Activated CD4-positive, alpha-beta T cell treated with anti-CD3 and anti-CD28 coated beads, Interleukin-10, Interleukin-2, amounts not matched to agents 100 ng/mL and 50 ng/mL, durations not matched to agents 16 hours and 8 hours (primary cell): ENCODE data around the gene TBL3.
"Not testable (repeated sequence)": the region's sequence is repeated elsewhere in the genome, so short reads cannot be mapped to it uniquely, and the experiment has no call there.

Experiments used
- DNase-seq: peaks from one replicate; pipeline ENCODE4 v3.0.0-alpha.2; 2020

The TBL3 gene

DNA sequence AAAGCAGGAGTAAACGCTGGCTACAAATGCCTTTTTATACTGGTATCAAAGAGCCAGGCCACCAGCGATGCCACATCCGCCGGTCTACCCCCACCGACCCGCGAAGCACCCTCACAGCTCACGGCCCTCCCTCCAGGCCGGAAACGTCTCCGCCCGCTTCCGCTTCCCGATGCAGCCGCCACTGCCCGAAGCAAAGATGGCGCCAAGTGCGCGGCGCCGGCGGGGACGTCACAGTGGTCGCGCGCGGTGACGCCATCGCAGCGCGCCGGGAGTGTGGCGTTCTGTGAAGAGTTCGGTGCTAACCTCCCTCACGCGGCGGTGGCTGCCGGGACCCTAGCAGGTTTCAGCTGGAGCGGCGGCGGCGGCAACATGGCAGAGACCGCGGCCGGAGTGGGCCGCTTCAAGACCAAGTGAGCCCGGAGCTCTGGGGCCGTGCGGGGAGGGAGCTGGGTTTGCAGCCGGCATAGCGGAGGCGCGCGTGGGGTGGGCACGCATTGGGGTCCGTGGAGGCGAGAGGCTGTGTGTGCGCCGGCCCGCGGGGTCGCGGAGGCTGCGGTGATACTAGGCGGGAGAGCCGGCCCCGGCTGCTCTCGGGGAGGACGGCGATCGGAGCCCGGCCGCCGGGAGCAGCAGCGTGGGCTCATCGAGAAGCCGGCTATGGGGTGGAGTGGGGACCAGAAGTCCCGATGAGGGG lies at the start of gene TBL3:
TBL3 (plus strand) TSS at position 258 of the 694 bp plus-strand sequence; CDS start at position 370, 112 bp downstream.
- peak; percentile 97 for DNase-seq

DNA sequence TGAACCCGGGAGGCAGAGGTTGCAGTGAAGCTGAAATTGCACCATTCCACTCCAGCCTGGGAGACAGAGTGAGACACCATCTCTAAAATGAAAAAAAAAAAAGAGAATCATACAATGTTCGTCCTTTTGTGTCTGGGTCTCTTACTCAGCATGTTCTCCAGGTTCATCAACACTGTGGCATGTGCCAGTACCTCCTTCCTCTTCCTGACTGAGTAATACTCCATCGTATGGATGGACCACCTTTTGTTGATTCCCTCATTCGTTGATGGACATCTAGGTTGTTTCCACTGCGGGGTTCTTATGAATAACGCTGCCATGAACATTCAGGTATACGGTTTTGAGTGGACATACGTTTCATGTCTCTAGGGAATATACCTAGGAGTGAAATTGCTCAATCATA lies 49.5 kb upstream of the TBL3 start:
- DNase-seq: no peak

DNA sequence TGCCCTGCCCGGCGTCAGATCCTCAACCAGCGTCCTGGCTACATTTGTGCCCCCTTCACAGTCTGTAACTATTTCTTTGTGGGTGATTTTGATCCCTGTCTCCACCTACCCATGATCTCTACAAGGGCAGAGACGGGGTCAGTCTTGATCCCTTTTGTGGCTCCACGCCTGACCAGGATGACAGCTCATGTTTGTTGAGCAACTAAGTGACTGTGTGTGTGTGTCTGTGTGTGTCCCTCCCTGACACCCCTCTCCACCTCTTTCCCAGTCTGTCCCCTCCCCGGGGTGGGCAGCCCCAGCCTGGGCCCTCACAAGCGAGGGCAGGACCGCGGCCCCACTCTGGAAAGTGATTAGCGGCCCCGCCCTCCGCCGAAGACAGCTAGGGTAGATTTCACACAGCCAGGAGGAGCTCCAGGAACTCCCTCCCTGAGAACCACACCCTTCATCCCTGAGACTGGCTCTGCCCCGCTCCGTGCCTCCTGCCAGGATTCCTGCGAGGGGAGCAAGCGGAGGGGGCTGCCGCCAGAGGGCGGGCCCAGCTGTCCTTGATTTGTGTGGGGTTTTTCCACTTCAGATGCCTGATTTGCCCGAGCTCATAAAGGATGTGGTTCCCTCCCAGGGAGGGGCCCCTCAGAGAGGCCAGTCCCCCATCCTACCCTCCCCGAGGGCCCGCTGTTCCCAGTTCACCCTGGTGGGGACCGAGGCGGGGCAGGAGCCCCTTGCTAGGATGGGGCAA lies 48.4 kb upstream of the TBL3 start:
- no peak for DNase-seq

DNA sequence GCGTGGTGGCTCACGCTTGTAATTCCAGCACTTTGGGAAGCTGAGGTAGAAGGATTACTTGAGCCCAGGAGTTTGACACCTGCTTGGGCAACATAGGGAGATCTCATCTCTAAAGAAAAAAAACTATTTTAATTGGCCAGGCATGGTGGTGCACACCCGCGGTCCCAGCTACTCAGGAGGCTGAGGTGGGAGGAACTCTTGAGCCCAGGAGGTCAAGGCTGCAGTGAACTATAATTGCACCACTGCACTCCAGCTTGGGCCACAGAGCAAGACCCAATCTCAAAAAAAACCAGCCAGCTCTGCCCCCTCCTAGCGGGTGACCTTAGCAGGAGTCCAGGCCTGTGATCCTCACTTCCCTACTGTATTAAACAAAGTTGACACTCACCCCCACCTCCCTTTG lies 47.8 kb upstream of the TBL3 start:
- no peak for DNase-seq

DNA sequence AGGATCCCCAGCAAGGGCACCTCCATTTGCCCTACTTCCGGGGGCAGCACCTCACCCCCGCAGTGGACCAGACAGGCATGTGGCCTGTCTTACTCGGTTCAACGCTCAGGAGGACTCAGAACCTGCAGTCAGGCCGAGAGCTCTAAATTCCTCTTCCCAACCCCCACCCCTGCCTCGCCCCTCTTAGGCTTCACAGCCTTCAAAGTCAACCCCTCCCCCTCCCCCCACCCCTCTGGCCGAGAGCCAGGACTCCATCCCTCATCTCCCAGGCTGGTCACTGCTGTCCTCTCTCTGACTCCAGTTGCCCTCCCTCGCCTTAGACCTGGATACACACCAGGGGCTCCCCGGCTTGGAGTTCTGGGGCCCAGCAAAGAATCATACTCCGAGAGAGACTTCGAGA lies 45.6 kb upstream of the TBL3 start:
- DNase-seq: no peak

DNA sequence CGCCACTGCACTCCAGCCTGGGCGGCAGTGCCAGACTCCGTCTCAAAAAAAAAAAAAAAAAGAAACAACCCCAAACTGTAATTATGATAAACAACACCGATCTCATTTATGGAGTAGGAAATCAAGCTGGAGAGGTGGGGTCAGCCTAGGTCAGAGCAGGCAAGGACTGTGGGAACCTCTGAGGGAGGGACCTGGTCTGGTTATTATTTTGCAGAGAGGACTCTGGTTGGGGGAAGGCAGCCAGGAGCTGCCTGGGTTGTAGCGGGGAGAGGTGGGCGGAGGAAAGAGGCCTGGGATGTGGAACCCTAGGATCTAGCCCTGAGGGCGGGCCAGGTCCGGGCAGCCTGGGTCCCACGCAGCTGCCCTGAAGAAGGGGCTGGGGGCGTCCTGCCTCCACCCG lies 42.7 kb upstream of the TBL3 start:
- no peak for DNase-seq

DNA sequence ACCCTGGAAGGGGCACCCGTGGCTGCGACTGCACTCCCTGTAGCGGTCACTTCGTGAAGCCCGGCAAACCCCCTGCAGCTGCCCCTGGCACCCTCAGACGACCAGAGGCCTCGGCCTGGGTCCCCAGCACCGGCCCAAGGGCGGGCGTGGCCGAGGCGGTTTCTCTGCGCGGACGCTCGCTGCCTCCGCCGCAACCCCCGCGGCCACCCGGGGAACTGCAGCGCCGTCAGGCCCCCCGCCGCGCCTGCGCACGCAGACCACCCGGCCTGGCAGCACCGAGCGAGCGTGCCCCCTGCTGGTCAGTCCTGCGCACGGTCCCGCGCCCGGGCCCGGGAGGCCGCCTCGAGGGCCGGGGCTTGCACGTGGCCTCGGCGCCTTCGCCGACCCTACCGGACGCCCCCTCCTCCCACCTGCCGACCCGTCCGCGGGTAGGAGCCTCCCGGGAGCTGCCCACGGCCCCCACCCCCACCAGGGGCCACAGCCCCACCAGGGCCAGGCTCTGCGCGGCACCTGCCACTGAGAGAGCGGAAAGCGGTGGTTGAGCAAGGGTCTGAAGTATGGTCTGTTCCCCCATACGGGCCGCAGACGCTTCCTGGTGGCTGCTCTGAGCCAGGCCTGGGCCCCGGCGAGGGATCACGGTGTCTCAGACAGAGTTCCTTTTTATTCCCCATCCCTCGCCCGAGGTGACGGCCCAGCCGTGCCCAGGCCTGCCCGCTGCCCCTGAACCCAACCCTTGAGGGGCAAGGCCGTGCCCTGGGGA lies 42.1 kb upstream of the TBL3 start:
- DNase-seq: peak; percentile 94

DNA sequence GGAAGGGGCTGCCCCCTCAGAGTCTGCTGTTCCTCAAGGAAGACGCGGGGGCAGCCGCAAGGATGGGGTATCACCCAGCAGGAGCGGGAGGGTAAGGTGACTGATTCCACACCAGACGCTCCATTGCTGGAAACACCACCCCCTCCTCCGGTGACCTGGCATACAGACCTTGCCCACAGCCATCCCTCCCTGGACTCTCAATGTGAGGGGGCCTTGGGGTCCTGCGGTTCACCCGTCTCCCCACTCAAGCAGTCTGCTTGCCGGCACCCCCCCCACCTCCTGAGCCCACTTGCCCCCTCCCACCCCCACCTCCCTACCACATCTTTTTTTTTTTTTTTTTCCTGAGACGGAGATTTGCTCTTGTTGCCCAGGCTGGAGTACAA lies 41.5 kb upstream of the TBL3 start:
- DNase-seq: no peak

DNA sequence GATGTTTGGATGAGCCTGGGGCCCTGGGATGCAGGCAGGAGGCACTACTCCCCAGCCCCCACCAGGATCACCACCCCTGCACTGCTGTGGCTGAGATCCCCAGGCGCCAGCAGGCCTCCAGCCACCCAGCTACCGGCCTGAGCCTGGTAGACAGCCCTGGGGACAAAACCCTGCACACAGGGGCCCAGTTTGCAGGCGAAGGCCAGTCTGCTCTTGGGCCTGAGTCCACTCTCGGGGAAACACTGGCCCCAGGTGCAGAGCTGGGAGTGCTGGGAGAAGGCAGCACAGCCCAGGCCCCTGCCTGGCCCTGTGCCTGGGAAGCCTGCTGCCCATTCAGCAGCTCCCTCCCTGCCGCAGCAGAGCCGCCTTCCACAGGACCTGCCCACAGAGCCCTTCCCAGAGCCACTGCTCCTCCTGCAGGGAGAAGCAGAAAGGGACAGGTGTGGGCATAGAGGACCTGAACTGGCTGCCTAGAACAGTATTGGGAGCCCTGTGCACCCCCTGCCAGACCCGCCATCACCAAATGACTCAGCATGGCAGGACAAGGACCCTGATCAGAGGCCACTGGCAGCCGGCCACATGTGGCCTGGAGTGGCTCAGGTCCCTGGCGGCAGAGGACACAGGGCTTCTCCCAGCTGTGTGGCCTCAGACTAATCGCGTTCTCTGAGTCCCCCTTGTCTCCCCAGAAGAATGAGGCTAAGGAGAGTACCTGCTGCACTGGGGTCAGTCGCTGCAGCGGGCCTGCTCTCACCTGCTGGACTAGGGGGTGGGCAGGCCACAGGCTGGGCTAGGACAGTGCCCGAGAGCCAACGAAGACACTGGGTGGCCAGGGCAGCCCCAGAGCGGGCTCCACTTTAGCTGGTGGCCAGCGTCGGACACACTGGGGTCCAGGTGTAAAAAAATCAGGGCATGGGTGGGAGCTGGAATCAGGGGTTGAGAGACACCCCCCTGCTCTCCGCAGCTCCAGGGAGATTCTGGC lies 39.5 kb upstream of the TBL3 start:
- no peak for DNase-seq

DNA sequence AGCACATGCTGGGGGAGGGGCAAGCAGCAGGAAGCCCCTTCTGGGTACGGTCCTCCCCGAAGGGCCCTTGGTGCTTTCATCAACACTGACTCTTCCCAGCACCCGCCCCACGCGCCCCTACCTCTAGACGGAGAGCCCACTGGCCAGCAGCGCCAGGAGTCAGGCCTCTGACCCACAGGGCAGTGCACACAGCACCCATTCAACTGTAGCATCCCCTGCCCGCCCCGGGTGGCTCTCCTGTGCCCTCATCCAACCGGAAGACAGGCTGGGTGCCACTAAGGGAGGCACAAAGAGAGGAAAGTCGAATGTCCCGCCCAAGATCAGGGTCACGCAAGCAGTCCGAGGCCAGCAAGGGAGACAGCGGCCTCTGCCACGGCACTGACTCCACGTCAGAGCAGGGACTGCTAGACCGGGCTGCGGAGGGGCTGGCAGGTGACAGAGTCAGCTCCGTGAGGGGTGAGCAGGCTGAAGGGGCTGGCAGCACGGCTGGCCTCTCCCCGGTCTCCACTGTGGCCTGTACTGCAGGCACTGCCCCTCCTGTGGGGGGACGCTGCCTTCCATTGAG lies 38.7 kb upstream of the TBL3 start:
- no peak for DNase-seq

DNA sequence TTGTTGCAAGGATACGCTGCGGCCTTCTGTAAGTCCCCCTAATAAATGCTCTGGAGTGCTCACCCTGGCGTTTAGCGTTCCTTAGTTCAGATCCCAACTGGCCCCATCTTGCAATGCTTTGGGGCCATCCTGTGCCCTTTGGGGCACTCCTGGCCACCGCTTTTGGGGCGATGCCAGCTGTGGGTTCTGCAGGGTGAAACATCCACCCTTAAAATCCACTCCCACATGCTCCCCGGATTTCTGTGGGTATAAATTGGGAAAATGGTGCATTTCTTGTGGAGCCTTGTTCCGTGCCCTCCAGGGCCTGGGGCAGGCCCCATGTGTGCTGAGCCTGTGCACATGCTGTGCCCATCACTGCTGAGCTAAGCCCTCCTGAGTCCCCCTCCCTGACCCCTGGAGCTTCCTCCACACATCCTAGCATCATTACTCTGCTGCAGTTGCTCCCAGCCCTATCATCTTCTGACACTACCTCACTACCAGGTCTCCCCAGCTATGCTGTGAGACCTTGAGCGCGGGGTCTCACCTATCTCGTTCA lies 34.8 kb upstream of the TBL3 start:
- DNase-seq: no peak

DNA sequence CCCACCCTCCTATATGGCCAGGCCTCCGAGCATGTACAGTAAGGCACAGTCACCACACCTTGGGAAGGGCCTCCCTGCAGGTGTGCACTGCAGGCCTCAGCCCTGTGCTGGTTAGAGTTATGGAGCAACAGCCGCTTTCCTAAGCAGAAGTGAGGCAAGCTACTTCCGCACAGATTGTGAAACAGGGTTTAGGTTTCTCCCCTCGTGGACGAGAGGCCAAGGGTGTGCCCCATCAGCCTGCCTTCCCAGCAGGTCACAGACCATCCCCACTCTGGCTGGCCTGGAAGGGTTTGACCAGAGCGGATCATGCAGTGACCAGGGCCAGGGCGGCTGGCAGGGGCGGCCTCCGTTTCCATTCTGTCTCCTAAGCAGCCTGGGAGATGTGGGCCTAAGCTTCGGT lies 33.5 kb upstream of the TBL3 start:
- DNase-seq: no peak

DNA sequence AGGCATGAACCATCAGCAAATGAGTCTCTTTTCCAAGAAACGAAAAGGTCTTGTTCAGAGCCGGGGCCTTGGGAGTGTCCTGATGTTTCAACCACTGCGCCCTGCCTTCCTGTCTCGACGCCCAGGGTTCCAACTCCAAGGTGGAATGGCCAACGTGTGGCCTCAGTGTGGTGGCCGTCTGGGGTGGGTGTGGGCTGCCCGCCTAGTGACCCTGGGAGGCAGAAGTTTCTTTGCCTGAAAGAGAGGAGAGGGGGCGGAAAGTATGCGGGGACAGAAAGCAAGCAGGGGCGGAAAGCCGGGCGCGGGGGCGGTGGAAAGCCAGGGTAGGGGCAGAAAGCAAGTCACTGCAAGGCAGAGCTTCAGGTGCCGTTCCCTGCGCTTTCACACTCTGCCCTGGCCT lies 32.9 kb upstream of the TBL3 start:
- DNase-seq: no peak

DNA sequence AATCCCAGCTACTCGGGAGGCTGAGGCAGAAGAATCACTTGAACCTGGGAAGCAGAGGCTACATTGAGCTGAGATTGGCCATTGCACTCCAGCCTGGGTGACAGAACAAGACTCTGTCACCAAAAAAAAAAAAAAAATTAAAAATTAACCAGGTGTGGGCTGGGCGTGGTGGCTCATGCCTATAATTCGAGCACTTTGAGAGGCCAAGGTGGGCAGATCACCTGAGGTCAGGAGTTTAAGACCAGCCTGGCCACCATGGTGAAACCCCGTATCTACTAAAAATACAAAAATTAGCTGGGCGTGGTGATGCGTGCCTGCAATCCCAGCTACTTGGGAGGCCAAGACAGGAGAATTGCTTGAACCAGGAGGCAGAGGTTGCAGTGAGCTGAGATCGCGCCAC lies 32.0 kb upstream of the TBL3 start:
- not testable (repeated sequence) for DNase-seq

DNA sequence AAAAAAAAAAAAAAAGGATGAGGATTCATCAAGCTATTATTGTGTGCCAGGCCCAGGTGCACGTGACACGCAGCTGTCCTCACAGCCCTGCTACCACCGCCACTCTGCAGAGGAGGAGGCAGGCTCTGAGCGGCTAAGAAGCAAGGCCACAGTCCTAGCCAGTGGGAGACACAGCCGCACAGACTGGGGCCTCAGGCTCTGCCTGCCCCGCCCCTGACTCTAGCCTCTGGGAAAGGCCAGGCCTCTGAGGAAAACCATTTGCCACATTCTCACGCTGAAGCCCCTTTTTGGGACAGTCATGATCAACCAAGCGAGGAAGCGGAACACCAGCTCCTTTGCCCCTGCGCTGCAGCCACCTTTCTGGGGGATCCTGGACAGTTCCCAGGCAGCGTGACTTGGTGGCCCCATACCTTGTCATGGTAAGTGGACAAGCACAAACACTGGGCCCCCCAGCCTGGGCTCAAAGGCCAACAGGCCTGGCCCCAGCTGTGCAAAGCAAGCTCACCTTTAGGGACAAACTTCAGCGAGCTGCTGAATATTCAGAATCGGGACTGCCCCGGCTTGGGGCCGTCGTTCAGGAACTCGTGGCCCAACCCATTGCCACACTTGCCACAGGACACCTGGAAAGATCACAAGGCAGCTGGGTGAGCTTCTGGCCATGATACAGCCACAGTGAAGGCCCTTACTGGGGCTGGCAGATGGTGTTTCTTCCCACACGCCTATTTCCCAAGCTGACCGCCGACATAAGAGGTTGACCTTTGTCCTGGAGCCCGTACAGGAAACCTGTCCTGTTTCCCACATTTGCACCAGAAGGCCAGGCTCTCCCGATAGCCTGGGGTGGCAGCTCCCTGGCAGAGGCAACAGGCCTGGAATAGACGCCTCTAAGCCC lies 31.3 kb upstream of the TBL3 start:
- DNase-seq: no peak

DNA sequence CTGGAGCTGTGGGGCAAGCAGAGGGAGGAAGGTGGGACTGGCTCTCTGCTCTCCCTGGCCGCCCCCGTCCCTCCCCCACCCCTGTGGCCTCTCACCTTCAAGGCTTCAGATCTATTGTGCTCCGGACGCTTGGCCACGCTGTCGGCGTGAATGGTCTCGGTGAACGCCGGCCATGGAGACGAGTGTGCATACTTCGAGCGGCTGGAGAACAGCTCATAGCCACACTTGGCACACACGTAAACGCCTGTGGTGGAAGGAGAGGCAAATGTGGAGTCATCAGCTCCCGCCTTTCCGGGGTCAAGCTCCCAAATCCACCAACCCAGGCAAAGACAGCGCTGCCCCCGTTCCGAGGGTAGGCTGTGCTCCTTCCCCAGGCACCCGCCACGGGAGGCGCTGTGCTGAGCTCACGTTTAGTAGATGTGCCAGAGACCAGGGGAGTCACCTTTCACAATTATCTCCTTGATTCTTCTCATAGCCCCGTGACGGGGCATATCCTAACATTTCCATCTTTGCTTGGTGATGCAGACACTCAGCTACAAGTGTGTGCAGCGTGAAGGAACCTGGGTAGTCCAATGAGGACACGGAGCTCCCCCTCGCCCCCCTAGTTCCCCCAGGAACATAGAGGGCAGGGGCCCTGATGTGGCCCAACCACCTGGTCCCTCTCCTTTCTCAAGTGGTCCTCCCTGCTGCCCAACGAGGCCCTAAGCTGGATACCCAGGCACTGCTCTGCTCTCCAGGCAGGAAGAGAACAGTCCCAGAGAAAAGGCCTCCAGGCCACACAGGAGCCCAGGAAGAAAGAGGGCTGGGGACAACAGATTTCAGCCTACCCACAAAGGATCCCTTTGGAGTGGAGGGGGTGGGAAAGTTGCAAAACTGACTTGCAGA lies 30.4 kb upstream of the TBL3 start:
- no peak for DNase-seq

DNA sequence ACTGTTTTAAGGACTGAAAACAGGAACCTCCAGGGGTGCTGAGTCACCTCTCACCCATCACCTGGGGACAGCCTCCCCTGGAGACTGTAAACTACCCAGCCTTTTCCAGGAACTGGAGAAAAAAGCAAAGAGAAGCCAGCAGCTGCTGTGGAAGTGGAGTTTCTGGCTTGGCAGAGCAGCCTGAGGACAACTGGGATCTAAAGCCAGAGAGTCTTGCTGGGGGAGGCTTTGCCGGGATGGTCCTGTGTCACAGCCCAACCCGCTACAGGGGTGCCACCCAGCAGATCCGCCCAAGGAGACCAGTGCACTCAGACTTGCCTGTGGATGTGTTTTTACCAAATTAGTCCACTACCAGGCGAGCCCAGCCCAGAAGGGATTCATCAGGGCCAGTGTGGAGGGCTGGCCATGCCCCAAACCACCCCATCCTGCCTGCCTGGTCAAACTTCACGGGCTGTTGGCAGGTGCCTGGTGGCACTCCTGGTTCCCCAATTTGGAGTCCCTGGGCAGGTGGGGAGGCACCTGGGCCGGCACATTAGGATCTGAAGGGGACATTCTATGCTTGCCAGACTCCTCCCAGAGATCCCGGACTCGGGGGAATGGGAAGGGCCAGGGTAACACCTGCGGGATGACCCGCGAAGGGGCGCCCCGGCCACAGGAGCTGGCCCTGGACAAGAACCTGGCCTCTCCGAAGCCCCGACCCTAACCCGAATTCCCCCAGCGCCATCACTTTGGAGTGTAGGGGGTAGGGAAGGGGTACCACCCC lies 29.6 kb upstream of the TBL3 start:
- DNase-seq: peak; percentile 45

DNA sequence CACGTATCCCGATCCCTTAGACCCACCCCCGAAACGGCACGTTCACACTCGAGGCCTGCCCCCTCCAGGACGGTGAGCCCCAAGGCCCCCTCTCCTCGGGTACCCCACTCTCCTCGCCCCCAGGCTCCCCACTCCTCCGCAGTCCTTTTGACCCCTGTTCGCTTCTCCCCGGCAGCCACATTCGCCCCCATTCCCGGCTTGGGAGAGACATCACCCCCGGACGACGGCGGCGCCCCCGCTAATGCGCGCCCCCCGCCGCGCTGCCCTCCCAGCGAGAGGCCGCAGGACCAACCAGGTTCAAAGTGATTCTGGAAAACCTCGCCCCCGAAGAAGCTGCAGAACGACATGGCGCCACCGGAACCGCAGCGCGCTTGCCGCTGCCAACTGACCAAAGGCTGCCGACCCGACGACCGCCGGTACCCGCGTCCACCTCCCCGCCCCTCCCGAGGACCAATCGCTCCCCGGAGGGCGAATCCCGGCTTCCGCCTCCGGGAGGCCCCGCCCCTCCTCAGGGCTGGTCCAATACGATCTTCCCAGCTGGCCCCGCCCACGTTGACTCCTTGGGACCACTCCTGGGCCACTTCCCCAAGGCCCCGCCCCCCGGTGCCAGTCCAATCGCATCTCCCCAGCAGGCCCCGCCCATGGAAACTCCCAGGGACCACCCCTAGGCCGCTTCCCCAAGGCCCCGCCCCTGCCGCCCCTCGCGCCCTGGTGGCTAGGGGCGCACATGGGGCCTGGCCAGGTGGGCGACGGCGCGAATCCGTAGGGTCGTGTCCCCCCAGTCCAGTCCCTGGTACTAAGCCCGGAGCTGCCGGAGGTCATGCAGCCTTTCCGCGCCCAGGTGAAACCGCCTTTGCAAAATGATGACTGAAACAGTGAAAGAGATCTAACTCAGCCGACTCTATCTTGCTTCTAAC lies 28.8 kb upstream of the TBL3 start, which contains the start of gene MSRB1:
MSRB1 (minus strand) TSS at position 390 of the 917 bp plus-strand sequence; CDS start at position 347, 43 bp downstream.
- DNase-seq: peak; percentile 100
